GM13976 (cell line): ENCODE results near the gene HTR3B.
"Not testable (repeated sequence)": the region's sequence is repeated elsewhere in the genome, so short reads cannot be mapped to it uniquely, and the experiment has no call there.

ENCODE experiments used
- DNase-seq: peaks from one replicate; pipeline ENCODE4 v3.0.0; 2012; ENCODE audit warnings: low spot score
- CTCF ChIP-seq: IDR thresholded peaks from 2 replicates; pipeline ENCODE4 v1.5.1; 2012; ENCODE audit warnings: borderline replicate concordance, mild to moderate bottlenecking; ENCODE audit not compliant: insufficient read depth; ENCODE audit errors: extremely low read depth, missing control alignments, control extremely low read depth
- in situ Hi-C: fragments of 300-500 bp; cut with MboI; formaldehyde crosslinking; loops from one replicate; pipeline ENCODE4 v1.12.0; 2022; ENCODE audit warnings: low sequenced_read_pairs, mixed read lengths, inconsistent platforms; ENCODE audit not compliant: unreplicated experiment

The HTR3B gene

GRCh38 chr11:113908098-113908497 is 3.5 kb downstream of the HTR3B start:
- no peak for DNase-seq
- TF ChIP-seq CTCF: no peak
- in situ Hi-C loops: no loop called here

GRCh38 chr11:113911491-113911890 is 6.9 kb downstream of the HTR3B start:
- DNase-seq, in situ Hi-C loops: not testable (repeated sequence)

- no peak for TF ChIP-seq CTCF
- in situ Hi-C loops: no loop called here
- DNase-seq: no peak
Observed at GRCh38 chr11:113923572-113923971, 19.0 kb downstream of the HTR3B start.

GRCh38 chr11:113926273-113927197 is 21.9 kb downstream of the HTR3B start:
- no peak for DNase-seq
- no peak for TF ChIP-seq CTCF
- in situ Hi-C loops: no loop called here

- no peak for DNase-seq
- TF ChIP-seq CTCF: no peak
- in situ Hi-C loops: no loop called here
Observed at GRCh38 chr11:113928311-113928710, 23.7 kb downstream of the HTR3B start.

- in situ Hi-C loops: no loop called here
- DNase-seq: no peak
- TF ChIP-seq CTCF: no peak
Observed at GRCh38 chr11:113932788-113933187, 28.2 kb downstream of the HTR3B start.

- DNase-seq, in situ Hi-C loops: not testable (repeated sequence)
Observed at GRCh38 chr11:113934193-113934592, 29.6 kb downstream of the HTR3B start.

- DNase-seq: no peak
- in situ Hi-C loops: no loop called here
Observed at GRCh38 chr11:113934761-113935160, 30.2 kb downstream of the HTR3B start.

More at GRCh38 chr11:113934761-113935160, 30.2 kb downstream of the HTR3B start:
- TF ChIP-seq CTCF: no peak
